DOHH2 (cell line): Measurements from ENCODE around the gene GPC6.

Experiments
- EZH2phosphoT487 ChIP-seq: fragments of 200-600 bp; sonication (generic); IDR thresholded peaks from 2 replicates; pipeline ENCODE4 v1.6.1; 2017; ENCODE audit warnings: borderline replicate concordance, mild to moderate bottlenecking, antibody characterized with exemption, low read length, moderate library complexity, mixed read lengths
- TF ChIP-seq, protein P1 (sequence below): fragments of 200-600 bp; sonication (generic); IDR thresholded peaks from one replicate; pipeline ENCODE4 v1.5.1; 2014; ENCODE audit warnings: antibody characterized with exemption, mild to moderate bottlenecking, low read depth, low read length; ENCODE audit not compliant: poor library complexity, severe bottlenecking

DNA sequence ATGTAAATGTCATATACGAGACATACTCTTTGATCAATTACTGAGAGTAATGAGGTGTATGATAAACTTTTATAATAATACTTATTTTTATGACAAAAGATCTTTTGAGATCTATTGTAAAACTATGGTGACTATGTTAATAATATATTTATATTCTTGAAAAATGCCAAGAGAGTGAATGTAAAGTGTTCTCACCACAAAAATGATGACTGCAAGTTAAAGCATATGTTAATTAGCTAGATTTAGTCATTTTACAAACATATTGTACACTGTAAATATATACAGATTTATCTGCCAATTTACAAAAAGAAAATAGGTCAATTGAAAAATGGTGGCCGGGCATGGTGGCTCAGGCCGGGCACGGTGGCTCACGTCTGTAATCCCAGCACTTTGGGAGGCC, 81.0 kb downstream of the GPC6 start:
- TF ChIP-seq, protein P1, sequence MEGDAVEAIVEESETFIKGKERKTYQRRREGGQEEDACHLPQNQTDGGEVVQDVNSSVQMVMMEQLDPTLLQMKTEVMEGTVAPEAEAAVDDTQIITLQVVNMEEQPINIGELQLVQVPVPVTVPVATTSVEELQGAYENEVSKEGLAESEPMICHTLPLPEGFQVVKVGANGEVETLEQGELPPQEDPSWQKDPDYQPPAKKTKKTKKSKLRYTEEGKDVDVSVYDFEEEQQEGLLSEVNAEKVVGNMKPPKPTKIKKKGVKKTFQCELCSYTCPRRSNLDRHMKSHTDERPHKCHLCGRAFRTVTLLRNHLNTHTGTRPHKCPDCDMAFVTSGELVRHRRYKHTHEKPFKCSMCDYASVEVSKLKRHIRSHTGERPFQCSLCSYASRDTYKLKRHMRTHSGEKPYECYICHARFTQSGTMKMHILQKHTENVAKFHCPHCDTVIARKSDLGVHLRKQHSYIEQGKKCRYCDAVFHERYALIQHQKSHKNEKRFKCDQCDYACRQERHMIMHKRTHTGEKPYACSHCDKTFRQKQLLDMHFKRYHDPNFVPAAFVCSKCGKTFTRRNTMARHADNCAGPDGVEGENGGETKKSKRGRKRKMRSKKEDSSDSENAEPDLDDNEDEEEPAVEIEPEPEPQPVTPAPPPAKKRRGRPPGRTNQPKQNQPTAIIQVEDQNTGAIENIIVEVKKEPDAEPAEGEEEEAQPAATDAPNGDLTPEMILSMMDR: no peak
- TF ChIP-seq EZH2phosphoT487: no peak
